Nucleus accumbens (tissue), 56 donors: ENCODE data around the gene CHD3.
"Not testable (repeated sequence)": the region's sequence is repeated elsewhere in the genome, so short reads cannot be mapped to it uniquely, and the experiment has no call there.

Experiments
- DNase-seq, 56 donors: peaks; one replicate each; lab custom pipeline; 2025; lab: John Stamatoyannopoulos, UW

CHD3 gene

GRCh38 chr17:7922845-7923628 lies 34.4 kb downstream of the CHD3 start:
- DNase-seq = peak in 50 of 56 donors; percentile 19 to 85 (median 60)

DNA sequence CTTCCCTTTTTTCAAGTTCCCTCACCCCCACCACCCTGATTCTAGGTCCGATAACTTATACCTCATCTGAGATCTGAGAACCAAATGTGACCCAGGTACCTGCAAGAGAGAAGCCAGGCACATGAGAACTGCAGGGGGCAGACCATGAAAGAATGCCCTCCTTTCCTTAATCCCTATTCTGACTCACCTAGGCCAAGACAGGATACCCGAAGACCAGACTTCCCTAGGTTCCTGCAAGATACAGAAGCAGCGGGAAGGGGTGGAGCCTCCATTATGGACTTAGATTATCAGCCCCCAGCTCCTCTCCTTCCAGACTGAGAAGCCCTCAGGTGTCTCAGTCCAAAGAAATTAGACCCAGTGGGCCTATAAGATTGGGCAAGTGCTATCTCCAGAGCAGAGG lies 39.0 kb downstream of the CHD3 start:
- no peak for DNase-seq

DNA sequence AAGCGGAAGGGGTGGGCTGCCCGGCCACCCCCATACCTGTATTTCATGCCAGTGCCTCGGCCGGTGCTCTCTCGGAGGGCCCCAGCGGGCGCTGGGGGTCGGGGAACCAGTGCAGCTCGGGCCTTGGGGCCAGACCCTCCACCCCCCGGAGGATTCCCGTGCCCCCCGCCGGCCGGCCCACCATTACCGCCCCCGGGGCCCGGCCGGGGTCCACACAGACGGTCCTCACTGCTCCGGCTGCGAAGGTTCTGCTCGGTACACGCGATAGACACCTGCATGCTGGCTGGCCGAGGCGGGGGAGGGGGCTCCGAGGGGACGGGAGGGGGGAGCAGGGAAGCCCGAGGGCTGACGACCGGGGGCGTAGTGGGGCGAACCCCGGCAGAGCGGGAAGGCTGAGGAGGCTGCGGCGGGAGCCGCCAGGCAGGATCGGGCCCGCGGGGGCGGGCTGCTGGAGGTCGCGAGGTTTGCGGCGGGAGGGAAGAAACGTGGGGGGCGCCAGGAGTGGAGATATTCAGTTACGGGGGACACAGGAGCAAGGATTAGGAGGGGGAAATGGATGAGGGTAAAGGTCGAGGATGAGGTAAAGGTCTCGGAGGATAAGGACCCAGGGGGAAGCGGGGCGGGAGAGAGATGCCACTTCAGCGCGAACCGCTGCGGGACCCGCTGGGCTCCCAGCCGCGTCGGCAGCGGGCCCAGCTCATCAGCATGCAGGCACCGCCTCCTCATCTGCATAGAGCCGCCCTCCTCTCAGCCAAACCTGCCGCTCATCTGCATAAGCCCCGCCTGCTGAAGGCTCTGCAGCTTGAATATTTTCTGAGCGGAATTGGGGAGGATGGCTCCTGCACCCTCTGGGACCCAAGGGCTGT lies 40.8 kb downstream of the CHD3 start, which contains the start of gene KCNAB3:
Gene KCNAB3 (minus strand): TSS at position 699 of the 866 bp plus-strand sequence. CDS start 421 bp downstream, at position 278.
- peak in 47 of 56 donors; percentile 9 to 85 (median 52) for DNase-seq

DNA sequence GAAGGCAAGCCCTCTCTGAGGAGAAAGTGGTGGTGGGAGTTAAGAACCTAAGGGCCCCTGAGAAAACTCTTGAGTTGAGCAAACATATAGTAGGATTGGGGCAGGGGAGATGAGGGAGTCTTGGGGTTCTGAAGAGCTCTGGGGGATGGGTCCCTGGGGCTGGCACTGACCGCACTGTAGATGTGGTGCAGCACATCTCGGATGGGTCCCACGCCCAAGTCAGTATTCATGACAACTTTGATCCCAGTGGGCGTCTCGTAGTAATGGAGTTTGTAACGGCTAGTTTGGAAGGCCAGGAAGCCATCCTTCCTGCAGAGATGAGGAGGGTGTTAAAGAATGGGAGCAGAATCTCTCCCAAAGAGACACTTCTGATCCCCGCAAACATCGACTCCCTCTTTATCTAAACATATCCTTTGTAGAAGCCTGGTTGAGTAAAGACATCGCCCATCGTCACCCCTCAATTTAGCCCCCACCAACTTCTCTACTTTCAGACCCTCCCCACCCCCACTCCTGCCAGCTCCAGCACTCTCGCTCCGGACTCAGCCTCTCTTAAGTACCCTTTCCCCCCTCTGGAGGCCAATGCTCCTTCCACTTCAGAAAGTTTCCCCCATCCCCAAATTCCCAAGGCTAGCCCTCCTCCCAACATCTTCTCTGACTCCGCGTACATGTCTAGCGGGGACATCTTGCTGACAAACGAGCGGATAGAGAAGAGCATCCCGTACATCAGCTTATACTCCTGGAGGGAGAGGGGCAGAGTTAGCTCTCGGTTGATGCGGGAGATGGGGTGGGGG lies 42.4 kb downstream of the CHD3 start:
- DNase-seq = no peak

- peak; percentile 93 to 100 (median 99) for DNase-seq
These were observed 43.3 kb downstream of the CHD3 start, which contains the start of the genes CNTROB and TRAPPC1 for GRCh38 chr17:7931709-7932482. Gene CNTROB, plus strand, starts transcription at chr17:7932206. Its CDS starts 874 bp downstream, at chr17:7933080. Gene TRAPPC1, minus strand, starts transcription at chr17:7931946. Its CDS starts 117 bp downstream, at chr17:7931829.

GRCh38 chr17:7932483-7932891 lies 43.9 kb downstream of the CHD3 start:
- peak in 9 of 56 donors; percentile 9 to 55 (median 28) for DNase-seq

- DNase-seq = peak in 3 of 56 donors; percentile 15 to 17 (median 17)
These were observed 44.4 kb downstream of the CHD3 start for GRCh38 chr17:7932949-7933348.

GRCh38 chr17:7935859-7936258 lies 47.3 kb downstream of the CHD3 start:
- DNase-seq = peak in 3 of 56 donors; percentile 6 to 9 (median 6)

- no peak for DNase-seq
These were observed 51.4 kb downstream of the CHD3 start for GRCh38 chr17:7940034-7940433.

DNA sequence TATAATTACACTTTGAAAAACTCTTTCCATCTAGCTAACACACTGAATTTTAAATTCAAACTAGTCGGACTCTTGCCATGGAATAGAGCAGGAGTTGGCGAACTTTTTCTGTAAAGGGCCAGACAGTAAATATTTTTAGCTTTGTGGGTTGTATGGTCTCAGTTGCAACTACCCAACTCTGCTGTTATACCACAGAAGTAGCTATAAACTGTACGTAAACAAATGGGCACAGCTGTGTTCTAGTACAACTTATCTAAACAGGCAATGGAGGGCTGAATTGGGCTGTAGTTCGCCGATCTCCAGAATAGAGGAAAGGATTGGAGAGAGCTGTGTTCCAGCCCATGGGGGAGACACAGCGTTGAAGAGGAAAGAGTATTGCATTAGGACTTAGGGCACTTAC lies 52.2 kb downstream of the CHD3 start:
- no peak for DNase-seq

- DNase-seq = no peak
These were observed 54.7 kb downstream of the CHD3 start for GRCh38 chr17:7943291-7943690.

- no peak for DNase-seq
These were observed 55.7 kb downstream of the CHD3 start for GRCh38 chr17:7944326-7944725.

DNA sequence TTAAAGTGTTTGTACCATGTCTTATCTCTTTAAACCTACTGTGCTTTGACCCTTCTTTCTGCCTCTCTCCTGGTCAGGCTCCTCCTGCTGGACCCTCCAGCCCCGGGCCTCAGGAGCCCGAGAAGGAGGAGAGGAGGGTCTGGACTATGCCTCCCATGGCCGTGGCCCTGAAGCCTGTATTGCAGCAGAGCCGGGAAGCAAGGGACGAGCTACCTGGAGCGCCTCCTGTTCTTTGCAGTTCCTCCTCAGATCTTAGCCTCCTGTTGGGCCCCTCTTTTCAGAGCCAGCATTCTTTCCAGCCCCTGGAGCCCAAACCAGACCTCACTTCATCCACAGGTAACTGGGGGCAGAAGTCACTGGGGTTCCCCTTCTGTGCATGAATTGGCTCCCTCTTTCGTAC lies 57.1 kb downstream of the CHD3 start:
- no peak for DNase-seq

DNA sequence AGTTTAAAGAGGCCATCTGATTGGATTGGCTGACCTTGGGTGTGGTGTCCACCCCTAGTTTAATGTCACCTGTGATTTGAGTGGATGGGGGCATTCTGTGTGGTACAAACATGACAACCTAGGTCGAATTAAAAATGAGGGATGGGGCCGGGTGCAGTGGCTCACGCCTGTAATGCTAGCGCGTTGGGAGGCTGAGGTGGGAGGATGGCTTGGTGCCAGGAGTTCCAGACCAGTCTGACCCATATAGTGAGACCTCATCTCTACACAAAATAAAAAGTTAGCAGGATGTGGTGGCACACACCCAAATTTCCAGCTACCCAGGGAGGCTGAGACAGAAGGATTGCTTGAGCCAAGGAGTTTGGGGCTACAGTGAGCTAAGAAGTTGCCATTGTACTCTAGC lies 57.9 kb downstream of the CHD3 start:
- DNase-seq = no peak

GRCh38 chr17:7947651-7948050 lies 59.1 kb downstream of the CHD3 start:
- DNase-seq = no peak

- no peak for DNase-seq
These were observed 62.0 kb downstream of the CHD3 start for GRCh38 chr17:7950578-7950977.

DNA sequence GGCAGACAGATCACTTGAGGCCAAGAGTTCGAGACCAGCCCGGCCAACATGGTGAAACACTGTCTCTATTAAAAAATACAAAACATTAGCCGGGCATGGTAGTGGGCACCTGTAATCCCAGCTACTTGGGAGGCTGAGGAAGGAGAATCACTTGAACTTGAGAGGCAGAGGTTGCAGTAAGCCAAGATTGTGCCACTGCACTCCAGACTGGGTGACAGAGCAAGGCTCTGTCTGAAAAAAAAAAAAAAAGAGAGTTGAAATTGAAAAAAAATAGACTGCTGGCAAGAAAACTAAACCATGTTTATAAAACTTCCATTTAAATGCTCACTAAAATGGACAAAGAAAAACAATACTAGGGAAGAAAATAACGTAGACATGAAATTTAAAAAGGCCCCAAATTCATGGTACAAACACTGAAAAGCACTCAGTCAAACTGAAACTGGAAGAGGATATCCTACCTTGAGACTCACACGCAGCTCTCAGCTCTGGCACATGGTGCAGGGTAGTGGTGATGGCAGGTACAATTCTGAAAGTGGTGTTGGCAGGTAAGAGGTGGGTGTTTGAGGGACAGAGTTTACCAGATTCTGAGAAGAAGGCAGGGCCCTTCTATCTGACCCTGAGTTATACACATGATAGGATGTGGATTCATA lies 62.7 kb downstream of the CHD3 start:
- DNase-seq = no peak

- not testable (repeated sequence) for DNase-seq
These were observed 64.7 kb downstream of the CHD3 start for GRCh38 chr17:7953266-7953665.
